Gastroesophageal sphincter (tissue), 4 donors: ENCODE results near the gene BORCS5. TPM values are rescaled to one million over a fixed set of nuclear protein-coding genes. Genes with fewer than 3 reads are reported as not detected.

Experiments
- ATAC-seq: fragments of 150-250 bp; one replicate; pipeline ENCODE4 v1.9.1; 2016; ENCODE audit warnings: mild to moderate bottlenecking, moderate library complexity
- H3K27ac ChIP-seq, 4 donors: fragments of 200-600 bp; sonication (generic) in 3 of 4; 1 replicate in 3 of 4; 2 replicates in 1 of 4; pipeline ENCODE4 v1.5.1; 2016 to 2019
- H3K27me3 ChIP-seq: fragments of 200-600 bp; sonication (generic); one replicate; pipeline ENCODE4 v1.5.1; 2019
- H3K36me3 ChIP-seq, 2 donors: fragments of 200-600 bp; sonication (generic); one replicate each; pipeline ENCODE4 v1.5.1; 2019; ENCODE audit warnings: control low read depth in 1 of 2
- H3K4me1 ChIP-seq, 3 donors: fragments of 200-600 bp; sonication (generic); 1 replicate in 2 of 3; 2 replicates in 1 of 3; pipeline ENCODE4 v1.5.1; 2016 to 2019; ENCODE audit warnings: control low read depth in 2 of 3
- H3K4me3 ChIP-seq, 2 donors: fragments of 200-600 bp; sonication (generic); one replicate each; pipeline ENCODE4 v1.5.1; 2019; ENCODE audit warnings: mild to moderate bottlenecking in 1 of 2, moderate library complexity in 1 of 2
- H3K9me3 ChIP-seq, 3 donors: fragments of 200-600 bp; sonication (generic); one replicate each; pipeline ENCODE4 v1.5.1; 2017 to 2019; ENCODE audit warnings: control low read depth in 2 of 3
- EP300 ChIP-seq: sonication (generic); formaldehyde crosslinking; IDR thresholded peaks from one replicate; pipeline ENCODE4 v1.6.1; 2017; ENCODE audit warnings: antibody characterized with exemption, mild to moderate bottlenecking
- POLR2A ChIP-seq, 2 donors: fragments of 450-650 bp; IDR thresholded peaks; one replicate each; pipeline ENCODE4 v1.6.1; 2017; ENCODE audit warnings: antibody characterized with exemption in 2 of 2, mild to moderate bottlenecking in 2 of 2, moderate library complexity in 1 of 2
- POLR2AphosphoS5 ChIP-seq: sonication (generic); formaldehyde crosslinking; IDR thresholded peaks from one replicate; pipeline ENCODE4 v1.6.1; 2017; ENCODE audit warnings: antibody characterized with exemption
- WGBS, 2 donors: methylation state at CpG; one replicate each; pipeline ENCODE4 v1.1.5; 2018; ENCODE audit warnings: low coverage in 1 of 2; 5-methylcytosine and 5-hydroxymethylcytosine counted together
- total RNA-seq, 4 donors: library from RNA; depleted of rRNA; stranded (reverse); fragments of >200 nt; gene quantifications; one replicate each; pipeline ENCODE4 v1.1.0, GENCODE V29; 2016
- TF ChIP-seq, protein P1 (sequence below), 4 experiments: fragments of 200-600 bp in 2 of 4; fragments of 450-650 bp in 2 of 4; sonication (generic) in 1 of 4; IDR thresholded peaks; one replicate each; pipeline ENCODE4 v1.5.1; 2017 to 2019; ENCODE audit warnings: antibody characterized with exemption in 4 of 4, mild to moderate bottlenecking in 2 of 4, moderate library complexity in 2 of 4

BORCS5 gene
- total RNA-seq, 4 donors from 2014 or later = 10.5 to 29.1 (median 19.0) TPM

DNA sequence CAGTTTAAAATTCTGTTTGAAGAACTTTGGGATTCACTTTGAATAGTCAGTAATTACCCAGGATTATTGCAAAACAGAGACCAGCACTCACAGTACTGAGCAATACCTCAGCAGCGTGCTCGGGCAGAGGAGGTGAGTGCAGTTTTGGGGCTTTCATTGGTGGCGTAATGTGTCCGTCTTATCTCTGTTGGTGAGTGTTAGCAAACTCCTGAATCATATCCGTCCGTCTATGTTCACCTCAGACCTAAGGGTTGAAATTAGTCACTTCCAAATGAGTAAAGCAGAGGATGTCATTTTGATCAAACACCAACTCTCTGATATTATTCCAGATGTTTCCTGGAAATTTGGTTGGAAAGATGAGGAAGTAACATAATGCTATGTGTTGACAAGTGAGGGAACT lies 82.8 kb downstream of the BORCS5 start:
- 63 to 89% methylated on average over 5 to 6 of the region's 6 CpGs for WGBS, 2 donors
- peaks cover 2 to 41% (median 12%) of the 10 kb centered on the region in 3 donors for H3K4me1 ChIP-seq
- TF ChIP-seq POLR2AphosphoS5 (peak; percentile 12), POLR2A (IDR thresholded peaks at IDR 0.05) (no peak)
- ATAC-seq = peak; percentile 55
- H3K4me3 ChIP-seq = no peak overlapping the region
- no peaks in the 10 kb centered on the region for H3K9me3 ChIP-seq
- no peaks in the 10 kb centered on the region for H3K27me3 ChIP-seq
- no peak overlapping the region for H3K27ac ChIP-seq
- peaks cover 0 to 6% of the 10 kb centered on the region in 2 donors for H3K36me3 ChIP-seq

DNA sequence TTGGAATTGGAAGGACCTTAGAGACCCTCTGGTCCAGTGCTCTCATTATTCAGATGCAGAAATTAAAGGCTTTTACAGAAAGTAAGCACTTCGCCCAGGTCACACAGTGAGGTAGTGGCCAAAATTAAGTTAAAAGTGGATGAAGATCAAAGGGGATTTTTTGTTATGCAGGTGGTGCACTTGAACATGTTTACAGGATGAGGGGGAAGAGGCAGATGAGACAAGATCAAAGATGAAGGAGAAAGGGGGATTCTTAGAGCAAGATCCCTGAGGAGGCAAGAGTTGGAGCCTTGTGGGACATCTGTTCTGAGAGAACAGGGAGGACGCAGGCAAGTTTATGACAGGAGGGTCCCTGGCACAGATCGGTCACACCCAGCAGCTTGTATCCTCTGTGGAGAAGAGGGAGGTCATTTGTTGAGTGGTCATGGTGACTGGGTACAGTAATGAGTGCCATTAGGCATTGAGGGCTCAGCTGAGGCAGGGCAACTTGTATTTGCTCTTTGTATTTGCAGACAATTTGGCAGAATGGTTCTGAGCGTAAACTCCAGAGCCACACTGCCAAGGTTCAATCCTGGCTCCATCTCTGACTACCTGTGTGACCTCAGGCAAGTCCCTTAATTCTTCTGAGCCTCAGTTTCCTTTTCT lies 84.0 kb downstream of the BORCS5 start:
- no peak overlapping the region for H3K27ac ChIP-seq
- no peaks in the 10 kb centered on the region for H3K27me3 ChIP-seq
- H3K9me3 ChIP-seq = no peaks in the 10 kb centered on the region
- H3K4me3 ChIP-seq = no peak overlapping the region
- TF ChIP-seq POLR2A (IDR thresholded peaks at IDR 0.05) = no peak
- TF ChIP-seq POLR2AphosphoS5 = no peak
- TF ChIP-seq, protein P1, sequence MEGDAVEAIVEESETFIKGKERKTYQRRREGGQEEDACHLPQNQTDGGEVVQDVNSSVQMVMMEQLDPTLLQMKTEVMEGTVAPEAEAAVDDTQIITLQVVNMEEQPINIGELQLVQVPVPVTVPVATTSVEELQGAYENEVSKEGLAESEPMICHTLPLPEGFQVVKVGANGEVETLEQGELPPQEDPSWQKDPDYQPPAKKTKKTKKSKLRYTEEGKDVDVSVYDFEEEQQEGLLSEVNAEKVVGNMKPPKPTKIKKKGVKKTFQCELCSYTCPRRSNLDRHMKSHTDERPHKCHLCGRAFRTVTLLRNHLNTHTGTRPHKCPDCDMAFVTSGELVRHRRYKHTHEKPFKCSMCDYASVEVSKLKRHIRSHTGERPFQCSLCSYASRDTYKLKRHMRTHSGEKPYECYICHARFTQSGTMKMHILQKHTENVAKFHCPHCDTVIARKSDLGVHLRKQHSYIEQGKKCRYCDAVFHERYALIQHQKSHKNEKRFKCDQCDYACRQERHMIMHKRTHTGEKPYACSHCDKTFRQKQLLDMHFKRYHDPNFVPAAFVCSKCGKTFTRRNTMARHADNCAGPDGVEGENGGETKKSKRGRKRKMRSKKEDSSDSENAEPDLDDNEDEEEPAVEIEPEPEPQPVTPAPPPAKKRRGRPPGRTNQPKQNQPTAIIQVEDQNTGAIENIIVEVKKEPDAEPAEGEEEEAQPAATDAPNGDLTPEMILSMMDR (IDR thresholded peaks at IDR 0.05) = no peak
- no peak for TF ChIP-seq EP300
- ATAC-seq = no peak
- WGBS, 2 donors = 95 to 96% methylated on average over 2 to 4 of the region's 4 CpGs
- H3K4me1 ChIP-seq = peaks cover 0 to 30% (median 12%) of the 10 kb centered on the region in 3 donors
- H3K36me3 ChIP-seq = peaks cover 0 to 4% of the 10 kb centered on the region in 2 donors

DNA sequence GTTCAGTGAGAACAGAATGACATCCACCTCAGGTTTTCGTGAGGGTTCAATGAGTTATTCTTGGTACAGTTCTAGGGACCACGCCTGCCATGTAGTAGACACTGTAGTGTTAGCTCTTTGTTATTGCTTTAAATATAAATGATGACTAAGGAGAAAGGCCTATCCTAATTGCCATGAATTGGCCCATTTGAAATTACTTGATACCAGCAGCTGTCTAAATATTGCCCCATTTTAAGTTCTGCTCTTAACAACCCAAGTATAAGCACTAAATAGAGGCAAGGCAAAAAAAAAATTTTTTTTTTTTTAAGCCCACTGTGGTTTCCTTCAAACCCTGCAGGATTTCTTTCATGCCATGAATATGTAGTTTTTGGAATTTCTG lies 84.5 kb downstream of the BORCS5 start:
- no peaks in the 10 kb centered on the region for H3K36me3 ChIP-seq
- no peak overlapping the region for H3K4me3 ChIP-seq
- ATAC-seq = no peak
- WGBS, 2 donors = 92% methylated on average over 2 of the region's 2 CpGs; no CpG with 5 or more reads in 1 of the 2 donors
- no peak for TF ChIP-seq POLR2A (IDR thresholded peaks at IDR 0.05)
- no peak for TF ChIP-seq POLR2AphosphoS5
- no peak for TF ChIP-seq EP300
- TF ChIP-seq, protein P1 (IDR thresholded peaks at IDR 0.05) = no peak
- peak overlapping the region in 3 of 4 donors; percentile 67 to 73 (median 70) for H3K27ac ChIP-seq
- no peaks in the 10 kb centered on the region for H3K9me3 ChIP-seq
- no peaks in the 10 kb centered on the region for H3K27me3 ChIP-seq
- H3K4me1 ChIP-seq = peaks cover 0 to 30% (median 12%) of the 10 kb centered on the region in 3 donors

DNA sequence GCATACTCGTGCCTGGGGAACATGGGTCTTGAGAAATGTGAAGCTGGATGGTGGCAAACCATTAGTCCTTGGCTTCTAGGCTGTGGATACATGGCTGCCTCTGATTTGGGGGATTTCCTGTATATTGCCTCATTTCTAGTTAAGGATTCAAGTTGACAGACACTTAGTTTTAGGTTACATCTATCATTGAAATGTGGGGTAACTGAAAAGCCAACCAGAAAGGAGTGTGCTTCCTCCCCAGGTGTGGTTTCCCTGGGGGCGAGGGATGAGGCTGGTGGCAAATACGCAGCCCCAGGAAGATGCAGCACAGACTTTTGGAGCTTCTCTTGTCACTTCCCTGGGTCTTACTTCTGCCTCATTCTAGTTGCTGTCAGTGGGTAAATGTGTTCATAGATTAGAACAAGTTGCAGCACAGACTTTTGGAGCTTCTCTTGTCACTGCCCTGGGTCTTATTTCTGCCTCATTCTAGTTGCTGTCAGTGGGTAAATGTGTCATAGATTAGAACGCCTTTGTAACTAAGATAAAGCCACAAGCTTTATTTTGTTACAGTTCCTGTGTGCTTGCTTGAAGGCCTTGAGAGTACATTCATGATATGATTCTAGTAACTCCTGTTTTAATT lies 85.1 kb downstream of the BORCS5 start:
- no peaks in the 10 kb centered on the region for H3K27me3 ChIP-seq
- no peaks in the 10 kb centered on the region for H3K36me3 ChIP-seq
- H3K4me3 ChIP-seq = no peak overlapping the region
- WGBS, 2 donors = 78 to 82% methylated on average over 3 to 4 of the region's 4 CpGs
- H3K9me3 ChIP-seq = no peaks in the 10 kb centered on the region
- no peak for ATAC-seq
- TF ChIP-seq POLR2A (IDR thresholded peaks at IDR 0.05) (no peak), EP300 (no peak), POLR2AphosphoS5 (no peak)
- TF ChIP-seq, protein P1 (IDR thresholded peaks at IDR 0.05) = no peak
- H3K27ac ChIP-seq = peak overlapping the region in 3 of 4 donors; percentile 67 to 73 (median 70)
- peaks cover 0 to 30% (median 12%) of the 10 kb centered on the region in 3 donors for H3K4me1 ChIP-seq

DNA sequence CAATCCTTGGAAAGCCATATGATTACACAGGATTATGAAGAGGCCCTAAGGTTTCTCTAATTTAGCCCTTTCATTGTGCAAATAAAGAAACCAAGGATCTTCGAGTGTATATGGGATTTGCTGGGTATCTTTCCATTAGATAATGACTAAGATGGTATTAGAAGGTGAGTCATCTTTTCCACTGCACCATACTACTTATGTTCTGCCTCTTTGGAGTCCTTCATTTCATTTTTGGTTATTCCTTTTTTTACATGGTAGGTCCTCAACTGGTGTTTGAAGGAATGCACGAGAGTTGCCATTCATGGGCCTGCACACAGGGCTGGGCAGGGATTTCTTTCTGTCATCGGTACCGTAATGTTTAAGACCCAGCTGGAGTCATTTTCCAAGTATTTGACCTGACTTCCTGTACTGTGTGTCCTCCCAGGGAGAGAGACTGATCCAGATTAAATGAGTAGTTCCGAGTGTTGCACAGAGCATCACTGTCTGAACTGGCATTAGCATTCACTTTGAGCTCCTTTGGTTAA lies 85.7 kb downstream of the BORCS5 start:
- 18 to 36% methylated on average over 5 of the region's 5 CpGs for WGBS, 2 donors
- no peak overlapping the region for H3K4me3 ChIP-seq
- TF ChIP-seq POLR2AphosphoS5 = peak; percentile 14
- TF ChIP-seq, protein P1 (IDR thresholded peaks at IDR 0.05) = no peak
- TF ChIP-seq POLR2A (IDR thresholded peaks at IDR 0.05) = no peak
- no peaks in the 10 kb centered on the region for H3K27me3 ChIP-seq
- H3K36me3 ChIP-seq = no peaks in the 10 kb centered on the region
- H3K4me1 ChIP-seq = peaks cover 0 to 30% (median 12%) of the 10 kb centered on the region in 3 donors
- peak; percentile 62 for ATAC-seq
- H3K9me3 ChIP-seq = no peaks in the 10 kb centered on the region
- H3K27ac ChIP-seq = peak overlapping the region; percentile 21 to 73 (median 68)
